ENCODE data around the gene EXOC3L2.

DNA sequence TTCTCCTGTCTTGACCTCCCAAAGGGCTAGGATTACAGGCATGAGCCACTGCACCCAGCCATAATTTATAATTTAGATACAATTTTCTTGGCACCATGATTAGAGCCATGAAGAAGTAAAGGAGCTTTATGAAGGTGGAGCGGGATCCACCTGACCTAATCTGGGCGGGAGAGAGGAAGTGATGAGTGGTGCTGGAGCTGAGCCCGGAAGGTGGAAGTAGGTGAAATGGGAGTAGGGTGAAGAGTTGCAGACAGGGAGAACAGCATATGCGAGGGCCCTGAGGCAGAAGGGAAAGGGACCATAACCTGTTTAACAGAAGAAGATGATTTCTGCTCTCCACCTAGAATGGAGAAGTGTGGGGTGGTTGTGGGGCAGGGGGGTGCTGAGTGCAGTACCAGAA is 62.4 kb downstream of the EXOC3L2 start:
- TF ChIP-seq, protein P1, sequence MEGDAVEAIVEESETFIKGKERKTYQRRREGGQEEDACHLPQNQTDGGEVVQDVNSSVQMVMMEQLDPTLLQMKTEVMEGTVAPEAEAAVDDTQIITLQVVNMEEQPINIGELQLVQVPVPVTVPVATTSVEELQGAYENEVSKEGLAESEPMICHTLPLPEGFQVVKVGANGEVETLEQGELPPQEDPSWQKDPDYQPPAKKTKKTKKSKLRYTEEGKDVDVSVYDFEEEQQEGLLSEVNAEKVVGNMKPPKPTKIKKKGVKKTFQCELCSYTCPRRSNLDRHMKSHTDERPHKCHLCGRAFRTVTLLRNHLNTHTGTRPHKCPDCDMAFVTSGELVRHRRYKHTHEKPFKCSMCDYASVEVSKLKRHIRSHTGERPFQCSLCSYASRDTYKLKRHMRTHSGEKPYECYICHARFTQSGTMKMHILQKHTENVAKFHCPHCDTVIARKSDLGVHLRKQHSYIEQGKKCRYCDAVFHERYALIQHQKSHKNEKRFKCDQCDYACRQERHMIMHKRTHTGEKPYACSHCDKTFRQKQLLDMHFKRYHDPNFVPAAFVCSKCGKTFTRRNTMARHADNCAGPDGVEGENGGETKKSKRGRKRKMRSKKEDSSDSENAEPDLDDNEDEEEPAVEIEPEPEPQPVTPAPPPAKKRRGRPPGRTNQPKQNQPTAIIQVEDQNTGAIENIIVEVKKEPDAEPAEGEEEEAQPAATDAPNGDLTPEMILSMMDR (IDR thresholded peaks at IDR 0.05; ENCODE audit: insufficient read depth, low read length, poor library complexity, severe bottlenecking) = no peak
- no peak for TF ChIP-seq EZH2phosphoT487 (conservative IDR thresholded peaks at IDR 0.05; ENCODE audit: low read length)

Measured in SU-DHL-6 (cell line).